NT2/D1 (cell line): ENCODE results near the gene BMP6.

ENCODE experiments used
- SUZ12 ChIP-seq: IDR thresholded peaks from 2 replicates; pipeline ENCODE4 v1.6.1; 2011; ENCODE audit not compliant: insufficient read length, insufficient read depth; ENCODE audit errors: extremely low read depth
- YY1 ChIP-seq: IDR thresholded peaks from 2 replicates; pipeline ENCODE4 v1.6.1; 2011; ENCODE audit not compliant: insufficient read length, insufficient read depth
- ZNF274 ChIP-seq: IDR thresholded peaks from 2 replicates; pipeline ENCODE4 v1.6.1; 2011; ENCODE audit warnings: mild to moderate bottlenecking, low read depth, low read length

DNA sequence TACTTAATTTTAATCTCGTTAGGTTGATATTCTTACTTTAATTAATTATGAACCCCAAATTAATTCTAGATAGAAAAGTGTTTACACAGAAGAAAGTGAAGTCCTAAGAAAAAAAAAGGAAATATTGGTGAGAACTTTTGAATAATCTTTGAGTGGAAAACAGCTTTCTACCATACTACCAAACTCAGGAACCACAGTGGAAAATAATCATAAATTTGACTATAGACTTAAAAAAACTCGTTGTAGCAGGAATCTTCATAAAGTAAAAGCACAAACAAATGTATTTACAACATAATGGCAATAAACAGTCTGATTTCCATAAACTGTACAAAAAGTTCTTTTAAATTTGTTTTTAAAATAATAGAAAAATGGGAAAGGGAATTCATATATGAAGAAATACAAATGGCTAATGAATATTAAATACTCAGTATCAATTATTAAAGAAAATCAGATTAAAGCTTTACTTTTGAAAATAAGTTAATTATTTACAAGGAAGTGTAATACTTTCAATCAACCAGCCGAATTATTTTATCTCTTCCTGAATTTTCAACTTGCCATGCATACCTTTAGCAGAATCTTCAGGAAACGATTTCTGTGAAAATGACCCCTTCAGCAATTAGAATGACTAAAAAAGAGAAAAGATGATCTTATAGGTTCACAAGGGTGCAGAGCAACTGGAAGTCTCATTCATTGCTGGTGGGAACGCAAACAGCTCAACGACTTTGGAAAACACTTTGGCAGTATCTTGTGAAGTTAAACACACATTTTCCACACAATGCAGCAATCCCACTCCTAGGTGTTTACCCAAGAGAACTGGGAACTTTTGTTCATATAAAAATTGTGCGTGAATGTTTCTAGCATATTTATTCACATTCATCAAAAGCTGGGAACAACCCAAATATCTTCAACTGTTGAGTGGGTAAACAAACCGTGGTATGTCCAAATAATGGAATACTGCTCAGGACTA, 38.5 kb upstream of the BMP6 start:
- TF ChIP-seq SUZ12 = no peak
- TF ChIP-seq YY1 = no peak
- no peak for TF ChIP-seq ZNF274
